NCI-H2171 treated with DMSO at 0.1 percent for 48 hours (cell line): ENCODE data around the gene HCFC1.
A peak's percentile ranks its signal among the peaks of the same experiment; 100 is the strongest.
"Not testable (repeated sequence)": the region's sequence is repeated elsewhere in the genome, so short reads cannot be mapped to it uniquely, and the experiment has no call there.

Source experiments
- DNase-seq: peaks from one replicate; lab custom pipeline; 2025; lab: John Stamatoyannopoulos, UW

Gene HCFC1

DNA sequence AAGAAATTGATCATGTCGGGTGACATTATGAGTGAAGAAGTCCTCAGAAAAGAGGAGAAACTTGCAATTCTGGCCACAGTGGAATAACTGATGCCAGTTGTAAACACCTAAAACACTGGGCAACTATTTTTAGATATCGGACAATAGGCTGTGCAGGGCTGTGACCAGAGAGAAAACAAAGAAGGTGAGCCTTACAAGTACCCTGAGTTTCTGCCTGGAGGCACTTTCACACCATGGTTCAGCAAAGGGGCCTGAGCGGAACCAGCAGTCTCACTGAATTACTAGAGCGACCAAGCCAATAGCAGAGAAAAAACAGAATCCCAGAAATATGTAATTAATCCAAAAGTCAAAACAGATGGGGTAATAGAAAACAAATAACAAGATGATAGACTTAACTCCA is 36.9 kb upstream of the HCFC1 start:
- DNase-seq = no peak

DNA sequence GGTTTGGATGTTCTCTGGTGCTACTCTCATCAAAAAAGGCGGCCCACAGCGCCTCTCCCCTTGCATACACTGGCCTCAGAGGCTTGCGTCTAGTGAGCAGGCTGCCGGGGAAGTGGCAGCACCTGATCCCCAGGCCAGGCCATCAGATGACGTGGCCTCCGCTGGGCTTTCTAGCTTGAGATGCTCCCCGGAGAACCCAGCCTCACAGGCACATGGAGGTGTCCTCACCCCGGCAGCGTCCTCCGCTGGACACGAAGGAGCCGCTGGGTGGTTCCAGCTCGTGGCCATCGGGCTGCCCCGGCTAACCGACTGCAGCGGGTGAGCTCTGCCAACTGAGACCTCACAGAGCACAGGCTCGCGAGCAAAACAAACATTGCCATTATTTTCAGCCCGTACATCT is 35.3 kb upstream of the HCFC1 start:
- DNase-seq = no peak

DNA sequence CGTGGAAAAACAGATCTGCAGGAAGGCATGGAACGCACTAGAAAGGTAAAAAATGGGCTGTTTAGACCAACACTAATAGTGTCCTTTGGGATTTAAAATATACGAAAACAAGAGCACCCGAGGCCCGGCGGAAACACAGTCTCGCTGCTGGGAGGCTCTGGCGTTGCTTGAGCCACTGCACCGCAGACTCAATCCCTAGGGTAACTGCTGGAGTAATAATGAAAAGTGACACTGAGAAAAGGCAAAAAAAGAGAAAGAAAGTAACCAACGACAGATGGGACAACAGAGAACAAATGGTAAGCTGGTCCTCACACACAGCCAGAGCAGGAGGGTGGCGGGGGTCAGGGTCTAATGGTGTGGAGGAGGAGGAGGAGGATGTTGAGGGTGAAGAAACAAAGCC is 32.7 kb upstream of the HCFC1 start:
- peak; percentile 78 for DNase-seq

DNA sequence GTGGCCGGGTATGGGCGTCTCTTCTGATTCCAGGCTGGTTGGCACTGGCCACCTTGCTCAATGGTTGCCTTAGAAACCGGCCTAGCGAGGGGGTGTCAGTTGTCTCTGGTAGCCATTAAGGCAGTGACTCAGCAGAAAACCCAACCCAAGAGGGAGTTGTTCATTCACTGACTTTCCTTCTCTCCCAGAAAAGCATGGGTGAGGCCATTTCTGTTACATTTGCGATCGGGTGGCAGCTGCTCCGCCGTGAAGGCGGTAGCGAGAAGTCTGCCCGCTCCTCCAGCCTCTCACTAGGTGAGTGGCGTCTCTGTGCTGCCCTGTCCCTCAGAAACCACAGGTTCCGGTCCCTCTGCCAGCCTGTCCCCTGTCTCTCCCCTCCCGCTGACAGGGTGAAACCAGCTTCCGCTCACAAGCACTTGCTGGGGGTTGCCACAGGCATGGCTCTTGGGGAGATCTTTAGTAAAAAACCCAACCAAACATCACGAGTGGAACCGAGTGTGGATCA is 30.6 kb upstream of the HCFC1 start:
- DNase-seq = peak; percentile 16

DNA sequence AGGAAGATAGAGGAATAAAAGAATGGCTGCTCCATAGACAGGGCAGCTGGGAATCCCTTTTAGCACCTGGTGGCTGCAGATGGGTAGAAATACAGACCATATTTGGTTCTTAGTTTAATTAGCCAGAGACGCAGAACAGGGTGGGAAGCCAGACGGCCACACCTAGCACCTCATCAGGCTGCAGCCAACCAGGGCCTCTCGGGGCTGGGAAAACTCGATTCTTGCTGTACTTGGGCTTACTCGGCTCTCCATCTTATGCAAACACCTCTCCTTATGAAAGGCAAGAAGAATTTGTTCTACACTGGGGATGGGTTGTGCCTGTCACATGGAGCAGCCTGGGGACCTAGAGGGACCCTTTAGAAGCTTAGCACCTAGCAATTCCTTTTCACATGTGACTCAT is 28.4 kb upstream of the HCFC1 start:
- peak; percentile 90 for DNase-seq

DNA sequence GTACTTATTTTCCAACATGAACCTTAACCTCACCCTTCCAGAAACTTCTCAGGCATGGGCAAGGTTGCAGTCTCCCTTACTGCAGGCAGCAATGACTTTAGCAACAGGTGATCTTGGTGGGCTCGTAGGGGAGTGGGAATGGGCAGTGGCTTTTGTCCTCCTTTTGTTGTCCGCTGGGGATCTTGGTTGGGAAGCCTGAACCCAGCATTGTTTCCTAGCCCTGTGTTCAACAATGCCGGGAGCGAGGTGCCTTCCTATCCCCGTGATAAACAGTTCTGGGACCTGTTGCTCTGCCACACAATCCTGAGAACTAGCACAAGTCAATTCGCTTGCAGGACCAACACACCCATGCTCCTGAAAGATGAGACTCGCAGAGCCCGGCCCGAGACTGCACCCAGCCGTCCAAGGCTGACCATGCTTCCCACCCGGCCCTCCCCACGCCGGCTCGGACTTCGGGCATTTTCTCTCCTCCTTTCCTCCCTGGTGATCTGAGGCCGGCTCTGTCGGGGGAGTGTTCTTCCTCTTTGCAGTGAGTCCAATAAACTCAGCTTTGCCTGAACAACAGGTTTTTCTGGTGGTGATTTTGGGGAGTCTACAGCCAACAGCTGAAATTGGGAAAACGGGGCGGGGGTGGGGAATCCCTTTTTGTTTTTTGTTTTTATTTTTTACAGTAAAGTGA is 27.9 kb upstream of the HCFC1 start:
- DNase-seq = no peak

DNA sequence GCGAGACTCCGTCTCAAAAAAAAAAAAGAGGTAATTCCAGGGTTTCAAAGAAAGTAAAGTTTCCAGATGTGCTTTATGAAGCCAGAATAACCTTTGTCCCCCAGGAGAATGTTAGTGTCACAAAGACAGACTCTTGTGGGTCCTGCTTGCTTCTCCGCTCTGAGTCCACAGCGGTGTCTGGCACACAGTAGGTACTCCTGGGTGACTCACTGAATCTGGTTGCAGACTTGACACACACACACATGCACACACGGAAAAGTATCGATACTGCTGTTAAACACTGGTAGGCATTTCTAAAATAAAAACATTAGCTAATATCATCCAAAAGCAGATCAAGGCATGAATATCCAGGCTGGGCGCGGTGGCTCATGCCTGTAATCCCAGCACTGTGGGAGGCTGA is 23.9 kb upstream of the HCFC1 start:
- no peak for DNase-seq

DNA sequence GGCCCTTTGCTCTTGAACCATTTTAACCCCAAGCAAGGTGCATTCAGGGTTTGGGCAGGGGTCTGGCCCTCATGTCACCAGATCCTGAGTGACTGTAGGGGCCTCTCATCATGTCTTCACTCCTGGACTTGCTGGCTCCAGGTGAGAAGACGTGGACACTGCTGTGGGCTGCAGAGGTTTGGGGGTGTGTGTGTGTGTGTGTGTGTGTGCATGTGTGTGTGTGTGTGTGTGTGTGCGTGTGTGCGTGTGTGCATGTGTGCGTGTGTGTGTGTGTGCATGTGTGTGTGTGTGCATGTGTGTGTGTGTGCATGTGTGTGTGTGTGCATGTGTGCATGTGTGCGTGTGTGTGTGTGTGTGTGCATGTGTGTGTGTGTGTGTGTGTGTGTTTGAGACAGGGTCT is 22.8 kb upstream of the HCFC1 start:
- not testable (repeated sequence) for DNase-seq

DNA sequence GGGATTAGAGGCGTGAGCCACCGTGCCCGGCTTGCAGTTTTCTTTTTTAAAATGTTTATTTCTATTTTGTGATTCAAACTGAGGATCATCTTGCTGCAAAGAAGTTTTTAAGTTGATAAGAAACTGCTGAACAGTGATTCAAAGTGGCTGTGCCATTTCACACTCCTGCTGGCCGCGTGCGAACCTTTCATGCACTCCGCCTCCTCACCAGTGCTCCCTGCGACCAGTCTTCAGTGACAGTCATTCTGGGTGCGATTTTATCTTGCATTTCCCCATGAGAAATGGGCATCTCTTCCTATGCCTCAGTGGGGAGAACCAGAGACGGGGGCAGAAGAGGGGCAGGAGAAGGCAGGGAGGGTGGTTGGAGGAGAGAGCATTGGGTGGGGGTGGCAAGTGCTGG is 22.4 kb upstream of the HCFC1 start:
- no peak for DNase-seq

DNA sequence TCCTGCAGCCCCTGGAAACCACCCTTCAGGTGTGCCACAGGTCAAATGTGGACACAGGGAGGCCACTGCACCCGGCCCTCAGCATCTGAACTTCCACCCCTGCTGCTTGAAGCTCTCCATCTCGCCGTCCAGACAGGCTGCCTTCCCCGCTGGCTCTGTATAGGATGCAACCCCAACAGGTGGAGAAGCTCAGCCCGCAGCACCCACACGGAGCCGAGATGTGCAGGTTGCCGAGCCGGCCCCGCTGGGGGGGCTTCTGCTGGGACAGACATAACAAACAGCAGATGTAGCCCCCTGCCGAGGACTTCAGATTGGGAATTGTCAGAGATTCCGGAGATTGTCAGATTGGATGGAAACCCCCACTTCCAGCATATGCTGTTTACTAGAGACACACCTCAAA is 21.5 kb upstream of the HCFC1 start:
- peak; percentile 94 for DNase-seq

DNA sequence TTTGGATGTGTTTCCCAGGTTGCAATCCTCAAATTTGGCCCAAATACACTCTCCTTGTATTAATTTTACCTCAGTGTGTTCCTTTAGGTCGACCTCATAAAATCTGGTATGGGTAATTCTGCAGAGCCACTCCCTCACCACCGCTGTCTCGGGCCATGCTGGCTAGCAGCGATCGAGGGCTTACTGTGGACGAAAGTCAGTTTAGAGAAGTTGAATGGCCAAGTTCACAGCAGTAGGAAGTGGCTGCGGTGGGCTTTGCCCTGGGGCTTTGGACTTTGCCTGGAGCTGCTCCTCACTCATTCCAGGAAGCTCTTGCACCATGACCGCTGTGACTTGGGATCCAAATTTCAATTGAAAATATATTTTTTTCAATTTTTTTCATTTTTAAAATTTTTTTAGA is 20.6 kb upstream of the HCFC1 start:
- no peak for DNase-seq

DNA sequence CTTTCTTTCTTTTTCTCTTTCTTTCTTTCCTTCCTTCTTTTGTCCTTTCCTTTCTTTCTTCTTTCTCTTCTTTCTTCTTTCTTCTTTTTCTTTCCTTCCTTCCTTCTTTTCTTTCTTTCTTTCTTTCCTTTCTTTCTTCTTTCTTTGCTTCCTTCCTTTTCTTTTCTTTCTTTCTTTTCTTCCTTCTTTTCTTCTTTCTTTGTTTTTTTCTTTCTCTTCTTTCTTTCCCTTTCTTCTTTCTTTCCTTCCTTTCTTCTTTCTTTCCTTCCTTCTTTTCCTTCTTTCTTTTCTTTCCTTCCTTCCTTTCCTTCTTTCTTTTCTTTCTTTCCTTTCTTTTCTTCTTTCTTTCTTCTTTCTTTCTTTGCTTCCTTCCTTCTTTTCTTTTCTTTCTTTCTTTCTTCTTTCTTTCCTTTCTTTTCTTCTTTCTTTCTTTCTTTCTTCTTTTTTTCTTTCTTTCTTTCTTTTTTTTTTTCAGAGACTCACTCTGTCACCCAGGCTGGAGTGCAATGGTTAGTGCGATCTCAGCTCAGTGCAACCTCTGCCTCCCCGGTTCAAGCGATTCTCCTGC is 19.5 kb upstream of the HCFC1 start:
- DNase-seq = no peak

DNA sequence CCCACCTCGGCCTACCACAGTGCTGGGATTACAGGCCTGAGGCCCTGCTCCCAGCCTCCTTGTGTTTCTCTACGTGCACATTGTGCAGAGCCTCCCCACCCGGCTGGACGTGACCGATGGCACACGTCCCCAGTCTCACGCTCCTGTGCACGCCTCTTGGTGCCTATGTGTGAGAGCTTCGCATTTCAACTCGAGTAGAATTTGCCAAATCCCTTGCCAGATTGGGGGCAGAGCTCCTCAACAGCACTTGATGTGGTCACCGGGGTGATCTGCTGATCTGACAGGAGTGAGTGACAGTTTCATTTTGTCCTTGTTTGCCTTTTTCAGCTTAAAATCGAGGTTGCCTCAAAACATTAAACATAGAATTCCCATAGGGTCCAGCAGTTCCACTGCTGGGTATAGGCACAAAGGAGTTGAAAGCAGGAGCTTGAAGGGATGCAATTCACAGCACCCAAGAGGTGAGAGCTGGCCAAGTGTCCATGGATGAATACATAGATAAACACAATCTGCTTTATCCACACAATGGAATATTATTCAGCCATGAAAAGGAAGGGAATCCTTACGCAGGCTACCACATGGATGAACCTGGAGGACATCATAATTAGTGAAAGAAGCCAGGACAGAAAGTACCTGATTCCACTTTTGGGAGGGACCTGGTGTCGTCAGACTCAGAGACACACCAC is 18.5 kb upstream of the HCFC1 start:
- no peak for DNase-seq

DNA sequence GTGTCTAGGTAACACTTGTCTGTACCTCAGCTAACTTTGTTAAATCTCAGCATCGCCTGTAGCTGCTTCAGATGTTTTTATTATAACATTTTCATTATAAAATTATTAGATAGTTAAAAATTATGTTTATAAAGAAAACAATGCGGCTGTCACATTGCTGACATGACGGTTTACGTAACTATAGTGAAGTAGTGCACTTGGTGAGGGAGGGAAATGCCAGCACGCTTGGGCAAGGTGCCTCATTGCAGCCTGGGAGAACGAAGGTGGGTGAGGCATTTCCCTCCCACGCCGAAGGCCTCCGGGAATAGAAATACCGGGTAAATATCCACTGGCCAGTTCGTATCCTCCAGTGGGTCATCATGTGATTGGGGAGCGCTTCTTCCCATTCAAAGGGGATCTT is 16.9 kb upstream of the HCFC1 start:
- DNase-seq = no peak

DNA sequence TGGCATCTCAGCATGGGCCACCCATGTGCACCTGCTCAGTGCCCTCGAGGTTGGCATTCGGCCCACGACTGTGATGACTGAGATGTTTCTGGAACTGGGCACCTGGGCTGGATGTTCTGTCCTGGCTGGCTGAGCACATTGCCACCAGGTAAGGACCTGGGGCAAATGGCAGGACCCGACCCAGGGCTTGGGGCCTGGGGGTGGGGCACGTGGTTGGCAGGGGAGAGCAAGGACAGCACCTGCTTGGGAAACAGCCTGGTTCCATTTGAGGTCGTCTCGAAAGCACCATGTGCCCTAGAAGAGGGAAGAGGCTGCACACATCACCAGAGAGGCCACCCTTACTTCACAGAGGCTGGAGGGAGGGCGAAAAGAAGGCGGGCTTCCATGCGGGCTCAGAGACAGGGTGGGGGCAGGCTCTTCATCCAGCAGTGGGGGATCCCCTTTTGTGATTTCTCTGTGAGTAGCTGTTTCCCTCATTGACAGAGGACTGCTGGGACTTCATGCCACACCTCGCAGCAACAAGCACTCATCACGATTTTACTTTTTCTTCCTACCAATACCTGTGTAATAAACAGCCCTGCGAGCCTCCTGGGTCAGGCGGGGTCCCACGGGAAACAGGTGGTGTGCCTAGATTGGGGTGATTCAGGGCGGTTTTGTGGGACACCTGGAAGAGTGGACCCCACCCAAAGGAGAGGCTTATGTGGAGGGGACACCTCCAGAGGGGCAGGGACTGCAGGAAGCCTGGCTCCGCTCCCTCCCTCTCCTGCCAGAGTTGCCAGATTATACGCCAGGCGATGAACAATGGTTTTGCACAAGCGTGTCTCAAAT is 12.9 kb upstream of the HCFC1 start:
- DNase-seq = no peak

DNA sequence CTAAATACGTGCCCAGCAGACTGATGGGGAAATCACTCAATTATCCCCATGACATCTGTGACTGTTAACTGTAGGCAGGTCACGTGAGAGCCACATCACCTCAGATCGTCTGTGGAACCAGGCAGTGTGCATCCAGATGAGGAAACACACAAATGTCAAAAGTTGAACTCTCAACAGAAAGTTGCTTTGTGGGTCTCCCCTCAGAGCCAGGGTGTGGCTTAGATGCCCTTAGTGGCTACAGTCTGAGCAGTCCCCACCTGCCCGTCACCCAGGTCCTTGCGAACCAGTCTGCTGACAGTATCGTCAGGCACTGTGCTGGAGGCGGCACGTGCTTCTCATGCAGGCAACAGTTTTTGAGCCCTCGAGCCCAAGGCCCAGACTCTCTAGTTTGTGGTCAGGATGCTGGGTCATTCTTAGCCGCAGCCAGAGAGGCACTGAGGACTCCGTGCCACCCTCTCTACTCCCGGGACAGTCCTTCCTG is 11.7 kb upstream of the HCFC1 start:
- DNase-seq = no peak

DNA sequence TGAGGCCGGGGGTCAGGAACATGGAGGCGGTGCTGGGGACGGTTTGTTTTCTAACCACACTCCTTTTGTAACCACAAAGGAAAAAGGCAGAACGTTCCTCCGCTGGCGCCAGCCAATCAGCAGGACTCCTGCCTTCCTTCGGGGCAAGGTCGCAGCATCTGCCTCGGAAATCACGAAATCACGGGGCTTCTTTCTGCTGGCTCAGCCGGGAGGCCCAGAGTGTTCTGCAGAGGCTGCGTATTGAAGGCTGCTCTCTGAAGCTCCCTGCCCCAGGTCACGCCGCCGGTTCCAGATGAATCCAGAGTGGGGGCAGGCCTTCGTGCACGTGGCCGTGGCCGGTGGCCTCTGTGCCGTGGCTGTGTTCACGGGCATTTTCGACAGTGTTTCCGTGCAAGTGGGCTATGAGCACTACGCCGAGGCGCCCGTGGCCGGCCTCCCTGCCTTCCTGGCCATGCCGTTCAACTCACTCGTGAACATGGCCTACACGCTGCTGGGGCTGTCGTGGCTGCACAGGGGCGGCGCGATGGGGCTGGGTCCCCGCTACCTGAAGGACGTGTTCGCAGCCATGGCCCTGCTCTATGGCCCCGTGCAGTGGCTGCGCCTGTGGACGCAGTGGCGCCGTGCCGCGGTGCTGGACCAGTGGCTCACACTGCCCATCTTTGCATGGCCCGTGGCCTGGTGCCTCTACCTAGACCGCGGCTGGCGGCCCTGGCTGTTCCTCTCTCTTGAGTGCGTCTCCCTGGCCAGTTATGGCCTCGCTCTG is 10.3 kb upstream of the HCFC1 start:
- no peak for DNase-seq

DNA sequence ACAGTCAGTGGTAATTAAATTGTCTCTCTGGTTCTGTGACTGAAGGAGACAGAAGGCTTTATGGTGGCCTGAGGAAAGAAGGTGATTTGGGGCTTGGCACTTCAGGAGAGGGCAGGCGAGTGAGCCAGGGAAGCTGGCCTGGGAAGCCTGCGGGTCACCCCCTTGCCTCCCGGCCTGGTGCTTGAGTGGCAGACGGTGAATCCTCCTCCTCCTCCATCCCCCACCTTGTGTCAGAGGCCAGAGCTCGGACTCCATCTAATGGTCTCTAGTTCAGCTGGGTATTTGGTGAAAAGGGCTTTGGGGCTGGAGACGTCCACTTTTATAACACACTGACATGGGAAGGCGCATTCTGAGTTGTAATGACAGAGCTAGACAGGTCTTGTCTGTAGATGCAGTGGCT is 9.6 kb upstream of the HCFC1 start:
- no peak for DNase-seq

DNA sequence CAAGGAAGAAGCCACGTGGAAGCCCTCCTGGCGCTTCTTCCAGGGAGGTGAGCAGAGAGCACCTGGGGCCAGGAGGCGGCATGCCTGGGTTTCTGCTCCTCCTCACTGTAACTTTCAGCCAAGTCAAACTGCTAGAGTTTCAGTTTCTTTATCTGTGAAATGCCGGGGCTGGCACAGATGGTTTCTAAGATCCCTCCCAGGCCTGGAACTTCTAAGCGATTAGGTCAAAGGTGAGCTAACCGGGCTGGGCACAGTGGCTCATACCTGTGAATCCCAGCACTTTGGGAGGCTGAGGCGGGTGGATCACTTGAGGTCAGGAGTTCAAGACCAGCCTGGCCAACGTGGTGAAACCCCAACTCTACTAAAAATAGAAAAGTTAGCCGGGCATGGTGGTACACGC is 8.8 kb upstream of the HCFC1 start:
- not testable (repeated sequence) for DNase-seq

DNA sequence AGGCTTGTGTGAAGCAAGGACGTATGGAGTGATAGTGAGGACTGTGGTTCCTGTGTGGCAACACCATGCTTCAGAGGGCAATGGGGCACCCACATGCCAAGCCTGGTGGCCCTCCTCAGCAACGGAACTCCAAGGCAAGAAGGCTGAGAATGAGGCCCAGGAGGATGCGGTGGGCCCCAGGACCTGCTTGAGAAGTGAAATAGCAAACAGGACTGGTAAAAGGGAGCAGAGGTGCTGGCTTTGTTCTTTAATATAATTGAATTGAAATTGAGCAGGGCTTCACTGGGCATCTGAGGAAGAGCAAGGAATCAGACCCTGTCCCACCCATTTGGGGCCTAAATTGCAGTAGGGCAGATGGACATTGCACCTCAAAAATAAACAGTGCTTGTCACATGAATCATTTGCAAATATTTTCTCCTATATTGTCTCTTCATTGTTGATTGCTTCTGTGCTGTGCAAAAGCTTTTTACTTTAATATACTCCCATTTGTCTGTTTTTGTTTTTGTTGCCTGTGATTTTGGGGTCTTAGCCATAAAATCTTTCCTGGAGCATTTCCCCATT is 3.2 kb upstream of the HCFC1 start:
- no peak for DNase-seq

DNA sequence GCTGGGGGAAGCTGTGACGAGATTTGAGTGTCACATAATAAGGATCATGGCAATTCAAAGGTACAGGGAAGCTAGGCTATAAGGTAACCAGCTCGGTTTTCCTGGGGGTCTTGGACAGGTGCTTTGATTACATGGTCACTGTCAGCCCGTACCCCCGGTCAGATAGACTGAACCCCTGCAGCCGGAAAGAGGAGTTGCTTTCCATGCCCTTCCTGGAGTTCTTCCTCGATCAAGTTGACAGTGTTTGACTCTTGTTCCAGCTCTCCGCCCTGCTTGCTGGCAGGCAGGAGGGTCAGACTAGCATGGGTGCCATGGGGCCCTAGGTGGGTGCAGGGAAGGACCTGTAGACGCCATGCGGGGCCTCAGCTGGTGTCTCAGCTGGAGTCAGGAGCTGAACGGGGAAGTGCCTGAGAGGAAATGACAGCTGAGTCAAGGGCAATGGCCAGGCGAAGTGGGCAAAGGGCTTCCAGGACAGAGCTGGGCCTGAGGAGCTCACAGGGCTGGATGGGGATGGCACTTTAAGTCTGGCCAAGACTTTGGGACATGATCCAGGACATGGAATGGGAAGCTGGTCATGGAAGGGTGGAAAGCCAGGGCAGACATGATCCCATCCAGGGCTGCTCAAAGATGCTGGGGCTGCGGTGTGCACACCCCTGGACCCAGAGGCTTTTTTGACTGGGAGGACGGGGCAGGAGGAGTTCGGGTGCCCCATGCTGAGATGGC is 2.5 kb upstream of the HCFC1 start:
- no peak for DNase-seq
